CD4-positive, alpha-beta T cell treated with Interleukin-15 for 4 hours (primary cell): ENCODE results near the gene STIMATE.

Experiments used
- DNase-seq: peaks from one replicate; pipeline ENCODE4 v3.0.0-alpha.2; 2020; ENCODE audit warnings: low spot score

STIMATE gene

DNA sequence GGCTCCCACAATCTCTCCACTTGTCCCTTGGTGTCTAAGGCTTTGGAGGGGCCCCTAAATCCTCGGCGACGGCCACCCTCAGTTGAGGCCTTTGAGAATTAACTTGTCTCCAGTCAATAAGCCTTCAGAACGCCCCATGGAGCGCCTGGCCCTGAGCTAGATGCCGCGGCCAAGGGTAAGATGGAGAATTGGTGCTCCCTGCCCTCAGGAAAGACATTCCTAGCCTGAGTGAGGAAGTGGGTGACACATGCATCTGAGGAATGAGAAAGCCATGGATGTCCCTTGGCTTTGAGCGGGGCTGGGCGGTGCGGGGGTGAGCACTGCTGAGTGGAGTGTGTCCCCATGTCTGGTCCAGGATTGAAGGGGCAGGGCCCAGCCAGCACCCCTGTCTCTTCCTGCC, 80.1 kb downstream of the STIMATE start:
- no peak for DNase-seq

DNA sequence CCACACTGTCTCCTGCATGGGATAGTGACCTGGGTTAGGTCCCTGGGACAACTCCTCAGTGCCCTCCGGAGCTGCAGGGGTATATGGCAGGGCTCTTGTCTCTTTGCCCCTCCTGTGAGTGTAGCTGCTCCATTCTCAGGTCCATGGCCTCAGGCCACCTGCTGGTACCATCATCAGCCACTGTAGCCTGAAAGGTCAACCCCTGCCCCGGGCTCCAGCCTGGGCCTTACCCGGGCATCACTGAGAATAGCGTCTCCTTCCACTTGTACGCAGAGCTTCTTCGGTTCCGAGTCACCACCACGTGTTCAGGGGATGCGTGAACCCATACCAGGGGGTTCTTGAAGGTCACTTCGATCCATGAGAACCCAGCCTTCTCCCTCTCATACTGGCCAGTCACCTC, 80.7 kb downstream of the STIMATE start:
- DNase-seq = no peak

GRCh38 chr3:52816199-52816598, 81.1 kb downstream of the STIMATE start:
- DNase-seq = no peak

DNA sequence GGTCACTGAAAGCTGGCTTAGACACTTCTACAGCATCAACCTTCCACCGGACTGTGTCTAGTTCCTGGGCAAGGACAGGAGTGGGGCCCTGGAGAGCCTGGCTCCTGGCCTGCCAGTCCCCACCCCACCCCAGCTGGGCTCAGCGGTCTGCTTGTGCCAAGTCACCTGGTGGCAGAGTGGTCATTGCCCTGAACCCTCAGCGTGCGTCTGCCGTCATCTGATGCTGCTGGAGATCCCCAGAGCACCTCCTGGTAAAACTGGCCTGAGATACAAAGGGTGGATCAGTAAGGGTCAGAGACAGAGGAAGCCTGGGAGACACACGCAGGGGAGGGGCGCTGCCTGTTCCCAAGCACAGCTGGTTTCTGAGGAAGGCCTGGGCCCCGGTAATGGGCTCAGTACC, 83.5 kb downstream of the STIMATE start:
- no peak for DNase-seq

- DNase-seq = no peak
Observed at GRCh38 chr3:52811452-52812011, 85.8 kb downstream of the STIMATE start.

DNA sequence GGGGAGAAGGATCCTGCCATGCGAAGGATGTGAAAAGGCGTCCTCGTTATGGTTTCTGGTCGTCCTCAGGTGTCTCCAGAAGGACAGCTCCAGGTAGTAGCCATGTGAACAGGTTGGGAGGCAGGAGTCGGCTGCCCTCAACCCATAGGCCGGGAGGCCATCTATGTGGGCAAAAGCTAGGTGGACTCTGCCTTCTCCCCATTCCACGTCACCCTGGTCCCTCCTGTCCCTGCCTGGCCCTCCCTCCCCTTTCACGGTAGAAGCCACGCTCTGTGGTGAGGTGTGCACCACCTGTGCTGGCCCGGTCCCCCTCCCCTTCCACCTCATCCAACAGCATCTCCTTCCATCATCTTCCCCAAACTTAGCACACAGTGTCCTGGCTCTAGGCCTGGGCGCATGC, 86.4 kb downstream of the STIMATE start:
- DNase-seq = no peak

GRCh38 chr3:52809662-52810377, 87.5 kb downstream of the STIMATE start:
- DNase-seq = no peak

DNA sequence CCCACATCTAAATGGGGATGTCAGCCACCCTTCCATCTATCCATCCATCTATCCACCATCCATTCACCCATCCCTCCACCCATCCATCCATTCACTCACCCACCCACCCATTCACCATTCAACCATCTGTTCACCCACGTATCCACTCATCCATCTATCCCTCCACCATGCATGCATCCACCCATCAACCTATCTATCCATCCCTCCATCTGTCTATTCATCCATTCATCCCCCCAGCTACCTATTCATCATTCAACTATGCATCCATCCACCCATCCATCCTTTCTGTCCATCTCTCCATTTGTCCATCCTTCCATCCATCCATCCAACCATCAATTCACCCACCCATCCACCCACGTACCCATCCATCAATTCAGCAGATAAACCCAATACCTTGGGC, 88.2 kb downstream of the STIMATE start:
- no peak for DNase-seq

DNA sequence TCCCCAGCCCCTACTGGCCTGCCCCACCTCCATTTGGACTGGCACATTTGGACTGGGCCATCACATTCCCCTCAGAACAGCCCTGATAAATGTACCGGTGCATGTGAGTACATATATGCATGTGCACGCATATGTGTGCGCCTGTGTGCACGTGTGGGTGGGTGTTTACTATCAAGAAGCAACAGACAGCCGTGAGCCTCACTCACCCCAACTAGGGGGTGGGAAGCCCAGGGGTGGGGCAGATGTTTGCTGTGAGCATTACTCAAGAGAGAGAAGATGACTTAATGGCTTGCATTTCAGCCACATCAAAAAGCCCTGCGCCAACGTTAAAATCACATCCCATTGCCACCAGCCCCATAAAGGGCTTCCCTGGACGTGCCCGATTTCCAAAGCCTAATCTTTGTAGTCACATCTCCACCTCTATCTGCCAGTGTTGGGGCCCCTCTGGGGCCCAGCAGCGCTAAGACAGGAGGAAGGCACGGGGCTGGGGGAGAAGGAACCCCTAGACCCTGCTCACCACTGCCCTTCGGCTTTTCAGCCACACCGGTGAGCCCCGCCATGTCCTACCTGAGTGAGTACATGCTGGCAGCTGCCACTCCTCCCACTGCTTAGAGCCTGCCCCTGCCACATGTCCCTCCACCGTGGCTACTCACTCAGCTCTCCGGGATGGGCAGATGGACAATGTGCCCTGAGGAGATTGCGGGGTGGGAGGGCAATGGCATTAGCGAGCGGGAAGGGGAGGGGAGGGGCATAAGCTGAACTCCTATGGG, 91.9 kb downstream of the STIMATE start:
- DNase-seq = no peak

DNA sequence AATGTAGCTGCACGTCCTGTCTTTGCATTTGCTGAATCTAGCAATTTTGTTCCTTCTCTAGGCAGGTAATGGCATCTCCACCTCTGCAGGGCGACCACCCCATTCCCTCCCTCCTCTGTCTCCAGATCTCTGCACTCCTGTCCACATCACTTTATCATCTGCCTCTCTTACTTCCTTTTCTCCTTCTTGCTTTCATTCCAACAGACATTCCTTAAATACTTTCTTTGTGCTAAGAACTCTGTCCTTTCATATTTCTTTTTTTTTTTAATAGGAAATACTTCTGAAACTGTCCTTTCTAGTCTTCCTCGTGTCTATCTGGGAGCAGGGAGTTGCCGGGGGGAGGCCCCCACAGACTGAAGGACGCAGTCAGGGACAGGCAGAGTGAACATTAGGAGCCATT, 95.5 kb downstream of the STIMATE start:
- DNase-seq = no peak

GRCh38 chr3:52800079-52800478, 97.3 kb downstream of the STIMATE start:
- DNase-seq = no peak

GRCh38 chr3:52798978-52799476, 98.3 kb downstream of the STIMATE start:
- no peak for DNase-seq

GRCh38 chr3:52798376-52798977, 98.9 kb downstream of the STIMATE start:
- no peak for DNase-seq

- no peak for DNase-seq
Observed at GRCh38 chr3:52796411-52796810, 100.9 kb downstream of the STIMATE start.

DNA sequence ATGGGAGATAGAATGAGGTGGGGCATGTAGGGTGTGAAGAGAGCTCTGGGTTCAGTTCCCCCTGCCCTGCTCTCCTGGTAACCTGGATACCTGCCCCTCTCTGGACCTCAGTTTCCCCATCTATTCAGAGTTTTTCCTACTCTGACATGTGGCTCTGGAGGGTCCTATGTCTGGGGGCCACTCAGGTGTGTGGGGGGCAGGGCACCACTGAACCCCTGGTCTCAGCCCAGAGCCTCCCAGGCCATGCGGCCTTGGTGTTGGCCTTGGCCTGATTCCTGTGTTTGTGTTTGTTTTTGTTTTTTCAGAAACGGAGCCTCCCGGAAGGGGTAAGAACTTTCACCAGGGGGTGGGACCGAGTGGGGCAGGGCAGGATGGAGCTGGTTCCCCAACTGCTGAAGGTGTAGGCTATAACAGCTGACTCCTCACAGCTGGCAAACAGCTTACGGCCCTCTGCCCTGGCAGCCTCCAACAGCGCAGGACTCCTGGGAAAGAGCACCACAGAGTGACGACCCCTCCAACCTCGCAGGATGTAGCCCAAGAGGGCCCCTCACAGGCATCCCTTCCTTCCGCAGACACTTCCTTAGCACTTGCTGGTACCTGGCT, 101.9 kb downstream of the STIMATE start:
- DNase-seq = no peak

GRCh38 chr3:52794612-52795099, 102.7 kb downstream of the STIMATE start, which contains the start of gene ITIH3:
Gene ITIH3, plus strand, starts transcription at chr3:52794796. Its CDS starts 8 bp downstream, at chr3:52794804.
- no peak for DNase-seq

GRCh38 chr3:52793702-52794611, 103.4 kb downstream of the STIMATE start:
- no peak for DNase-seq

- DNase-seq = no peak
Observed at GRCh38 chr3:52792961-52793695, 104.2 kb downstream of the STIMATE start.

DNA sequence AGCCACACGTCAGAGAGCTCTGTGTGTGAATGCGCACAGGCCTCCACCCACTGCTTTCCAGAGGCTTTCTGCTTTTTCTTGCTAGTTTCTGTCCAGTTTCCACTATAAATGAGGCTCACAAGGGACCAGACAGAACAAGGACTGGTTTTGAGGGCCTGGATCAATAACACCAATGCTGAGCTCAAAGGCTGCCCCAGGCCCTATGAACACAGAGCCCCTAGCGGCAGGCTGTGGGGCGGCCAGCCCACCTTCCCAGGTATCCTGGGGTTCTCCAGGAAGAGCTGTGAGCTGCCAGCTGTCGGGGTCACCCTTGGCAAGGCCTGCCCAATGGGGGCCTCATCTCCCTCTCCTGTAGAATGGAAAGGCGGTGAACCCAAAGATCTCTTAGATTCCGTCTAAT, 104.9 kb downstream of the STIMATE start:
- DNase-seq = no peak

GRCh38 chr3:52791928-52792327, 105.4 kb downstream of the STIMATE start:
- no peak for DNase-seq
